ENCODE measurements around the gene NOD1.

NOD1 gene

GRCh38 chr7:30433506-30433905, 45.1 kb downstream of the NOD1 start:
- no peak for ATAC-seq (ENCODE audit: low read depth)
- TF ChIP-seq CTCF (IDR thresholded peaks at IDR 0.05; ENCODE audit: poor library complexity, severe bottlenecking), result no peak
- DNase-seq (ENCODE audit: low spot score), result no peak
- H3K27ac ChIP-seq (ENCODE audit: poor library complexity, severe bottlenecking), result no peak overlapping the region
- H3K4me3 ChIP-seq (ENCODE audit: severe bottlenecking), result no peak overlapping the region
- peaks cover 26% of the 10 kb centered on the region; the same call in 1 of the 2 replicates for H3K36me3 ChIP-seq (ENCODE audit: low read depth)
- no peaks in the 10 kb centered on the region for H3K27me3 ChIP-seq (ENCODE audit: insufficient read depth, poor library complexity, severe bottlenecking)
- H3K4me1 ChIP-seq (ENCODE audit: insufficient read depth, poor library complexity, severe bottlenecking), result no peaks in the 10 kb centered on the region
- H3K9me3 ChIP-seq (ENCODE audit: severe bottlenecking), result no peaks in the 10 kb centered on the region

GRCh38 chr7:30433082-30433481, 45.5 kb downstream of the NOD1 start:
- Histone ChIP-seq H3K9me3 (ENCODE audit: severe bottlenecking) (no peaks in the 10 kb centered on the region), H3K27ac (ENCODE audit: poor library complexity, severe bottlenecking) (no peak overlapping the region), H3K4me3 (ENCODE audit: severe bottlenecking) (no peak overlapping the region), H3K36me3 (ENCODE audit: low read depth) (peaks cover 25% of the 10 kb centered on the region; the same call in 1 of the 2 replicates), H3K4me1 (ENCODE audit: insufficient read depth, poor library complexity, severe bottlenecking) (no peaks in the 10 kb centered on the region), H3K27me3 (ENCODE audit: insufficient read depth, poor library complexity, severe bottlenecking) (no peaks in the 10 kb centered on the region)
- TF ChIP-seq CTCF (IDR thresholded peaks at IDR 0.05; ENCODE audit: poor library complexity, severe bottlenecking), result no peak
- DNase-seq (ENCODE audit: low spot score) (peak; percentile 10), ATAC-seq (ENCODE audit: low read depth) (no peak)

DNA sequence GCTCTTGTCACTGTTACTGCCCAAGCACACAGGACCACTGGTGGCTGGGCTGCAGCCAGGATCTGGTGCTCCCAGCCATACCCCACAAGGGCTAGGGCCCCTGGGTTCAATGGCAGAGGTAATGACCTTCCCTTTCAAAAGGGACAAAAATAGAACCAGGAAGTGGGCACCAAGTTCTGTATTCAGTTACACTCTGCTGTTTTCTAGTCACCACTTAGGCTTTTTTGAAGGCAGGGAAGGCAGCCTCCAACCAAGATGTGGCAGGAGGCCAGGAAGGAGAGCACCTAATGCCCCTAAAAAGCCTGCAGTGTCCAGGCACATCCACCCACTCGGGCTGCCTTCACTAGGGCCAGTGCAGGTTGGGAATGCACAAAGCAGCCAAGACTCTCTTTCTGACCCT, 47.8 kb downstream of the NOD1 start:
- no peak overlapping the region for H3K4me3 ChIP-seq (ENCODE audit: severe bottlenecking)
- peak; percentile 10 for DNase-seq (ENCODE audit: low spot score)

GRCh38 chr7:30430276-30430675, 48.3 kb downstream of the NOD1 start:
- ATAC-seq (ENCODE audit: low read depth) (no peak; the same call in 2 of the 3 replicates), DNase-seq (ENCODE audit: low spot score) (no peak)
- peaks cover 23% of the 10 kb centered on the region for H3K36me3 ChIP-seq (ENCODE audit: low read depth)
- TF ChIP-seq CTCF (IDR thresholded peaks at IDR 0.05; ENCODE audit: poor library complexity, severe bottlenecking), result no peak
- no peak overlapping the region for H3K27ac ChIP-seq (ENCODE audit: poor library complexity, severe bottlenecking)
- H3K27me3 ChIP-seq (ENCODE audit: insufficient read depth, poor library complexity, severe bottlenecking), result no peaks in the 10 kb centered on the region
- no peak overlapping the region for H3K4me3 ChIP-seq (ENCODE audit: severe bottlenecking)
- H3K9me3 ChIP-seq (ENCODE audit: severe bottlenecking), result no peaks in the 10 kb centered on the region
- H3K4me1 ChIP-seq (ENCODE audit: insufficient read depth, poor library complexity, severe bottlenecking), result no peaks in the 10 kb centered on the region

More for the DNA sequence above, 47.8 kb downstream of the NOD1 start:
- Histone ChIP-seq H3K9me3 (ENCODE audit: severe bottlenecking) (no peaks in the 10 kb centered on the region), H3K27me3 (ENCODE audit: insufficient read depth, poor library complexity, severe bottlenecking) (no peaks in the 10 kb centered on the region), H3K36me3 (ENCODE audit: low read depth) (peaks cover 23% of the 10 kb centered on the region), H3K4me1 (ENCODE audit: insufficient read depth, poor library complexity, severe bottlenecking) (no peaks in the 10 kb centered on the region), H3K27ac (ENCODE audit: poor library complexity, severe bottlenecking) (no peak overlapping the region)
- no peak for ATAC-seq (ENCODE audit: low read depth)
- no peak for TF ChIP-seq CTCF (IDR thresholded peaks at IDR 0.05; ENCODE audit: poor library complexity, severe bottlenecking)

DNA sequence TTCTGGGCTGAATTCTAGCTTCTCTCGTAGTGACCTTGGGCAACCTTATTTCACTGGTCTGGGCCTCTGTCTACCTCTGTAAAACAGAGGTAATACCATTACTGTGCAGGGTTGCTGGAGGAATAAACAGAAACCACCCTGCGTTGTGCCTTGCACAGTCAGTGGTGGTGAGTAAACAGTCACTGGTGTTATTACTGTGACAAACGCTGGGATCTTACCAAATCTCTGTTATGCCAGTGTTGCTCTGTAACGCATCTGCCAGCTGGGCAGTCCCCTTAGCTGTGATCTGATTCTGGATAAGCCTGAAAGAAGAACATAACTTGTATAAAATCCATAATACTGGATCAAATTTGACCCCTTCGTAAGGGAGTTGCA, 49.4 kb downstream of the NOD1 start:
- H3K36me3 ChIP-seq (ENCODE audit: low read depth), result peaks cover 24% of the 10 kb centered on the region
- H3K27ac ChIP-seq (ENCODE audit: poor library complexity, severe bottlenecking), result no peak overlapping the region
- ATAC-seq (ENCODE audit: low read depth) (no peak), DNase-seq (ENCODE audit: low spot score) (no peak)
- H3K9me3 ChIP-seq (ENCODE audit: severe bottlenecking), result no peaks in the 10 kb centered on the region
- no peak for TF ChIP-seq CTCF (IDR thresholded peaks at IDR 0.05; ENCODE audit: poor library complexity, severe bottlenecking)
- H3K4me1 ChIP-seq (ENCODE audit: insufficient read depth, poor library complexity, severe bottlenecking), result no peaks in the 10 kb centered on the region
- H3K27me3 ChIP-seq (ENCODE audit: insufficient read depth, poor library complexity, severe bottlenecking), result no peaks in the 10 kb centered on the region
- no peak overlapping the region for H3K4me3 ChIP-seq (ENCODE audit: severe bottlenecking)
